SU-DHL-6 (cell line): ENCODE data around the gene KLHL29.

Experiments used
- CTCF ChIP-seq: fragments of 200-600 bp; sonication (generic); IDR thresholded peaks from one replicate; pipeline ENCODE4 v1.5.1; 2017; ENCODE audit warnings: antibody characterized with exemption, mild to moderate bottlenecking, low read length, moderate library complexity; ENCODE audit not compliant: insufficient read depth, poor library complexity, severe bottlenecking
- EZH2phosphoT487 ChIP-seq: fragments of 200-600 bp; sonication (generic), shearing (Covaris generic); conservative IDR thresholded peaks from 2 replicates; pipeline ENCODE4 v1.6.1; 2018; ENCODE audit warnings: mild to moderate bottlenecking, antibody characterized with exemption, low read length, moderate library complexity, mixed read lengths

DNA sequence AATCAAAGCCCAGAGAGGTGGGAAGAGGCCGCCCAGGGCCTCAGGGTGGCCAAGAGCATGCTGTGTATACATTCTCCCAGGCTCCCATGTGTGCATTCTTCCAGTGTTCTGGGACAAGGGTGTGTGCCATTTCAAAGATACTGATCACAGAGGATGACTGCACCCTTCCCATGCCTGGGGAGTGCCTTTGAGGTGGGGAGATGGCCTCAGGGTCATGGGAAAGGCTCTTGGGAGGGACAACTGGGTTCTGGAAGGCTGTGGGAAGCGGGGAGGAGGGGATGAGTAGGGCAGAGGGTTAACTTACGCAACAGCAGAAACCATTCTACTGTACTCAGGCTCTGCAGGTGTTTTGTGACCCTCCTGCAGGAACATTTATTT, 40.9 kb downstream of the KLHL29 start:
- TF ChIP-seq CTCF (no peak), EZH2phosphoT487 (no peak)
